H9 (cell line): Measurements from ENCODE around the gene KRTAP1-5. TPM values are rescaled to one million over a fixed set of nuclear protein-coding genes. Genes with fewer than 3 reads are reported as not detected.

ENCODE experiments used
- DNase-seq: peaks from one replicate; pipeline ENCODE4 v3.0.0-alpha.2; 2017
- H2AFZ ChIP-seq: one replicate; pipeline ENCODE4 v1.6.1; 2013; ENCODE audit warnings: mild to moderate bottlenecking, low read length, control low read depth, moderate library complexity
- H2AK5ac ChIP-seq: 2 replicates; pipeline ENCODE4 v1.6.1; 2013; ENCODE audit warnings: low read length, control low read depth, mixed read lengths; ENCODE audit not compliant: insufficient read length
- H2BK120ac ChIP-seq: one replicate; pipeline ENCODE4 v1.6.1; 2013; ENCODE audit warnings: low read depth, mild to moderate bottlenecking, low read length, control low read depth, inconsistent platforms; ENCODE audit not compliant: poor library complexity, severe bottlenecking
- H2BK12ac ChIP-seq: 2 replicates; pipeline ENCODE4 v1.6.1; 2013; ENCODE audit warnings: low read length, control low read depth, mixed read lengths, low read depth; ENCODE audit not compliant: insufficient read length
- H2BK15ac ChIP-seq: 2 replicates; pipeline ENCODE4 v1.6.1; 2013; ENCODE audit warnings: low read depth, low read length, control low read depth
- H2BK20ac ChIP-seq: one replicate; pipeline ENCODE4 v1.6.1; 2013; ENCODE audit warnings: low read depth, mild to moderate bottlenecking, low read length, control low read depth, inconsistent platforms; ENCODE audit not compliant: poor library complexity, severe bottlenecking
- H2BK5ac ChIP-seq: 2 replicates; pipeline ENCODE4 v1.6.1; 2013; ENCODE audit warnings: low read length, control low read depth, mixed read lengths; ENCODE audit not compliant: insufficient read length
- H3K14ac ChIP-seq: 2 replicates; pipeline ENCODE4 v1.6.1; 2013; ENCODE audit warnings: low read length, control low read depth; ENCODE audit not compliant: insufficient read depth
- H3K18ac ChIP-seq: 2 replicates; pipeline ENCODE4 v1.6.1; 2013; ENCODE audit warnings: low read depth, mild to moderate bottlenecking, mixed read lengths, low read length, control low read depth; ENCODE audit not compliant: insufficient read length
- H3K23ac ChIP-seq: 2 replicates; pipeline ENCODE4 v1.6.1; 2013; ENCODE audit warnings: low read length, control low read depth, mixed read lengths, low read depth; ENCODE audit not compliant: insufficient read length
- H3K23me2 ChIP-seq: 2 replicates; pipeline ENCODE4 v1.6.1; 2013; ENCODE audit warnings: low read depth, mild to moderate bottlenecking, mixed read lengths, low read length, control low read depth; ENCODE audit not compliant: insufficient read length, poor library complexity, severe bottlenecking
- H3K27ac ChIP-seq: 2 replicates; pipeline ENCODE4 v1.5.1; 2013; ENCODE audit warnings: low read length, control low read depth, mixed read lengths, low read depth; ENCODE audit not compliant: insufficient read length
- H3K27me3 ChIP-seq: 2 replicates; pipeline ENCODE4 v1.6.1; 2013; ENCODE audit warnings: low read length, control low read depth, inconsistent platforms; ENCODE audit not compliant: insufficient read depth
- H3K4ac ChIP-seq: 2 replicates; pipeline ENCODE4 v1.6.1; 2013; ENCODE audit warnings: low read depth, mild to moderate bottlenecking, control low read depth, inconsistent platforms, low read length, moderate library complexity
- H3K4me1 ChIP-seq: 2 replicates; pipeline ENCODE4 v1.6.1; 2013; ENCODE audit warnings: low read length, control low read depth, inconsistent platforms; ENCODE audit not compliant: insufficient read depth
- H3K4me2 ChIP-seq: 2 replicates; pipeline ENCODE4 v1.6.1; 2013; ENCODE audit warnings: low read length, control low read depth, mixed read lengths; ENCODE audit not compliant: insufficient read length, insufficient read depth
- H3K56ac ChIP-seq: 2 replicates; pipeline ENCODE4 v1.6.1; 2013; ENCODE audit warnings: low read depth, mild to moderate bottlenecking, mixed read lengths, low read length, control low read depth; ENCODE audit not compliant: insufficient read length
- H3K79me1 ChIP-seq: 2 replicates; pipeline ENCODE4 v1.6.1; 2013; ENCODE audit warnings: low read depth, mild to moderate bottlenecking, moderate library complexity, low read length, control low read depth, inconsistent platforms; ENCODE audit not compliant: insufficient read depth, poor library complexity, severe bottlenecking
- H3K79me2 ChIP-seq: 2 replicates; pipeline ENCODE4 v1.6.1; 2013; ENCODE audit warnings: low read length, control low read depth, inconsistent platforms; ENCODE audit not compliant: insufficient read depth
- H3K9ac ChIP-seq: 2 replicates; pipeline ENCODE4 v1.6.1; 2013; ENCODE audit warnings: low read length, control low read depth, mixed read lengths; ENCODE audit not compliant: insufficient read length; ENCODE audit errors: extremely low read depth
- H3K9me3 ChIP-seq: one replicate; pipeline ENCODE4 v1.6.1; 2013; ENCODE audit warnings: low read depth, low read length, inconsistent platforms; ENCODE audit not compliant: control insufficient read depth
- H3T11ph ChIP-seq: one replicate; pipeline ENCODE4 v1.6.1; 2013; ENCODE audit warnings: mild to moderate bottlenecking, low read length, control low read depth, inconsistent platforms
- H4K20me1 ChIP-seq: one replicate; pipeline ENCODE4 v1.6.1; 2013; ENCODE audit not compliant: control insufficient read depth, insufficient read length, insufficient read depth
- H4K5ac ChIP-seq: 2 replicates; pipeline ENCODE4 v1.6.1; 2013; ENCODE audit warnings: low read depth, mild to moderate bottlenecking, mixed read lengths, low read length, control low read depth; ENCODE audit not compliant: insufficient read length
- H4K8ac ChIP-seq: replicated peaks from 2 replicates; pipeline ENCODE4 v1.6.1; 2013; ENCODE audit warnings: low read length, control low read depth, mixed read lengths, low read depth; ENCODE audit not compliant: insufficient read length
- H4K91ac ChIP-seq: 2 replicates; pipeline ENCODE4 v1.6.1; 2013; ENCODE audit warnings: low read depth, mild to moderate bottlenecking, moderate library complexity, mixed read lengths, low read length, control low read depth; ENCODE audit not compliant: insufficient read length
- H3K27ac Mint-ChIP-seq, 3 experiments: 2 replicates in 2 of 3; 3 replicates in 1 of 3; pipeline ENCODE4 v1.8.0; 2020 to 2021; ENCODE audit warnings: mixed read lengths in 3 of 3, mild to moderate bottlenecking in 1 of 3, moderate library complexity in 1 of 3
- H3K27me3 Mint-ChIP-seq: 2 replicates; pipeline ENCODE4 v1.8.0; 2021; ENCODE audit warnings: low read depth, mild to moderate bottlenecking, moderate library complexity, mixed read lengths
- H3K36me3 Mint-ChIP-seq, 3 experiments: 2 replicates in 2 of 3; 3 replicates in 1 of 3; pipeline ENCODE4 v1.8.0; 2020 to 2021; ENCODE audit warnings: low read depth in 3 of 3, mixed read lengths in 3 of 3; ENCODE audit not compliant: insufficient read depth in 1 of 3
- H3K4me1 Mint-ChIP-seq, 2 experiments: 2 replicates each; pipeline ENCODE4 v1.8.0; 2020; ENCODE audit warnings: mixed read lengths in 2 of 2
- H3K4me3 Mint-ChIP-seq, 2 experiments: 2 replicates in 1 of 2; 3 replicates in 1 of 2; pipeline ENCODE4 v1.8.0; 2020 to 2021; ENCODE audit warnings: mild to moderate bottlenecking in 2 of 2, mixed read lengths in 2 of 2, moderate library complexity in 1 of 2
- H3K9me3 Mint-ChIP-seq, 2 experiments: 2 replicates in 1 of 2; 3 replicates in 1 of 2; pipeline ENCODE4 v1.8.0; 2020; ENCODE audit warnings: mild to moderate bottlenecking in 2 of 2, mixed read lengths in 2 of 2, moderate library complexity in 1 of 2
- CTCF ChIP-seq: fragments of 200-600 bp; sonication (generic); conservative IDR thresholded peaks from 3 replicates; pipeline ENCODE4 v1.8.0; 2021; ENCODE audit warnings: antibody characterized with exemption, mild to moderate bottlenecking
- WGBS: extraction: QIAGEN DNeasy Blood & Tissue Kit; methylation state at CpG from one replicate; pipeline ENCODE4 v1.1.7; 2013; ENCODE audit warnings: missing lambda C conversion rate, low lambda C conversion rate, mixed read lengths; ENCODE audit not compliant: insufficient read length; ENCODE audit errors: extremely low coverage; 5-methylcytosine and 5-hydroxymethylcytosine counted together
- total RNA-seq: library from RNA; stranded (reverse); gene quantifications from 2 replicates; pipeline ENCODE4 v1.2.1, GENCODE V29; 2021

Gene KRTAP1-5
- total RNA-seq, 1 experiment from 2014 or later, result not detected

- no peaks in the 10 kb centered on the region for H3K23me2 ChIP-seq
- H3K79me1 ChIP-seq, result no peaks in the 10 kb centered on the region
- H3K4me3 Mint-ChIP-seq, result no peak overlapping the region
- H4K5ac ChIP-seq, result no peak overlapping the region
- no peak overlapping the region for H3K14ac ChIP-seq
- no peak for DNase-seq
- H3K4me1 Mint-ChIP-seq, result peaks cover 0 to 3% of the 10 kb centered on the region in 2 experiments; a peak in 1 of 4 replicates
- H2AK5ac ChIP-seq, result no peak overlapping the region
- WGBS, result no CpG with 5 or more reads among the region's 4 CpGs
- no peak overlapping the region for H2BK12ac ChIP-seq
- no peak overlapping the region for H3K56ac ChIP-seq
- H3K4ac ChIP-seq, result no peak overlapping the region
- no peaks in the 10 kb centered on the region; the same call in 1 of the 2 replicates for H3K27me3 Mint-ChIP-seq
- H3T11ph ChIP-seq, result no peak overlapping the region
- no peak overlapping the region for H2BK120ac ChIP-seq
- H3K27ac ChIP-seq, result no peak overlapping the region
- H4K20me1 ChIP-seq, result no peaks in the 10 kb centered on the region
- no peak overlapping the region for H2BK20ac ChIP-seq
- no peak overlapping the region for H3K27ac Mint-ChIP-seq
- TF ChIP-seq CTCF, result no peak
- no peak overlapping the region for H2BK5ac ChIP-seq
- no peak overlapping the region for H3K4me2 ChIP-seq
- no peaks in the 10 kb centered on the region for H3K9me3 ChIP-seq
- H2AFZ ChIP-seq, result no peak overlapping the region
- no peak overlapping the region for H3K9ac ChIP-seq
- H3K23ac ChIP-seq, result no peak overlapping the region
- no peaks in the 10 kb centered on the region; a peak in 1 of 7 replicates for H3K36me3 Mint-ChIP-seq
- H3K79me2 ChIP-seq, result no peaks in the 10 kb centered on the region
- H3K18ac ChIP-seq, result no peak overlapping the region
- H4K91ac ChIP-seq, result no peak overlapping the region
- no peaks in the 10 kb centered on the region for H3K9me3 Mint-ChIP-seq
- no peaks in the 10 kb centered on the region for H3K27me3 ChIP-seq
- no peak overlapping the region for H4K8ac ChIP-seq
- H3K4me1 ChIP-seq, result no peaks in the 10 kb centered on the region
- H2BK15ac ChIP-seq, result no peak overlapping the region
Measured at GRCh38 chr17:40996829-40997228, 30.2 kb downstream of the KRTAP1-5 start.
